Measurements from ENCODE around the gene C1orf21.

C1orf21 gene

DNA sequence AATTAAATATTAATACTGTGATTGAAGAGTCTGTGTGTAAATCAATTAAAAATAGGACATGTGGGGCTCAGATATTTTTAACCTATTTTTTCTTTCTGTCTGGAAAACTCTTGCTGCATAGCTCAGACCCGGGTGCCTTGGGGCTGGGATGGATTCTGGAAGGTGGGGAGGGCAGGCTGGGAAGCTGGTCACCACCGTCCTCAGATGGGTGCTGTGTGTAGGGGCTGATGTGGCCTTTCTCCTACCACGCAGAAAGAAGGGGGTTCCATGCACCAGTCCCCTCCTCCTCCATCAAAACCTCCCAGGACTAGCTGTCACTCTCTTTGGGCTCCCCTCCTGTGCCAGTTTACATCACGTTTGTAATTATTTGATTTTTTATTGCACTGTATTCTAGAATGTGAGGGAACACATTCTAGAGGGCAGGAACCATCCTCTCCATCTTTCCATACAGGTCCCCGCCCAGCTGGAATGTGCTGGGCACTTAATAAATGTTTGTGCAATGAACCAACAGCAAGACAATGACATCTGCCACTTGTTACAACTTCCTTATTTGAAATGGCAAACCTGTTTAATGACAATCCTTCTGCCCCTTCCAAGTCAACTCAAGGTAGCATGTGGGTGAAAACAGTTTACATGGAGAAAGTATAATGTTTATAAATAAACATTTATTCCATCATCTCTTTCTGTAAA lies 263.5 kb downstream of the C1orf21 start:
- DNase-seq (ENCODE audit: low read depth, low spot score), result no peak

DNA sequence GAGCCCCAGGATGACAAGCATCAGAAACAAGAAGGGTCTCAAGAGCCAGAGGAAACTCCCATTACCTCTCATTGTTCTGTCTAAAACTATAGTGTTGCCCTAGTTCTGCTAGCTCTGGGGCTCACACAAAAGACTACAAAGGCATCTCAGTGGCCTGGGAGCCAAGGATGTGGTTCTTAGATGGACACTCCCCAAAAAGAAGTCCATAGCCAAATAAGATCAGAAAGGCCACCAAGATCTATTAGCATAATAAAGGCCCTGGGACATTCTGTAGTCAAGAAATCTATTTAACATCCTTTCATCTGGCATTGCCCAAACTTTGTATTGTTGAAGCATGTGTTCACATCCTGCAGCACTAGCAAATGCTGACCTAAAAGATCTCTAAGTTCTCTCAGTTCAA lies 268.4 kb downstream of the C1orf21 start:
- no peak for DNase-seq (ENCODE audit: low read depth, low spot score)

- DNase-seq (ENCODE audit: low read depth, low spot score), result no peak
These were observed 269.4 kb downstream of the C1orf21 start for GRCh38 chr1:184656221-184656620.

DNA sequence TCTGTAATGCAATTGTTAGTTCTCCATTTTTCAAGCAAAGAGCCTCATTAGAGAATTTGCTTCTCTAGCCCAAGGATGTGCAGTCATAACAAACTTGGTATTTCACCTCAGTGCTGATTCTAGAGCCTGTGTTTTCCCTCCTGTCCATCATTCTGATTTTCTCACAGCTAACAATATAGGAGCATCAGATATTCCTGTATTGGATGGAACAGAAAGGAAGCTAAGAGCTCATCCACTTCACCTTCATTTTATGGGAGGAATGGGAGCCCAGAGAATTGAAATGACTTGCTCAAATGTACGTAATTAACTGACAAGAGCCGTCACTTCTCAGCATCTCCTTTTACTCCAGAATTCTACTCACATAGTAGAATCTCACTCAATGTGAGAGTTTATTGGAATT lies 271.2 kb downstream of the C1orf21 start:
- no peak for DNase-seq (ENCODE audit: low read depth, low spot score)

DNA sequence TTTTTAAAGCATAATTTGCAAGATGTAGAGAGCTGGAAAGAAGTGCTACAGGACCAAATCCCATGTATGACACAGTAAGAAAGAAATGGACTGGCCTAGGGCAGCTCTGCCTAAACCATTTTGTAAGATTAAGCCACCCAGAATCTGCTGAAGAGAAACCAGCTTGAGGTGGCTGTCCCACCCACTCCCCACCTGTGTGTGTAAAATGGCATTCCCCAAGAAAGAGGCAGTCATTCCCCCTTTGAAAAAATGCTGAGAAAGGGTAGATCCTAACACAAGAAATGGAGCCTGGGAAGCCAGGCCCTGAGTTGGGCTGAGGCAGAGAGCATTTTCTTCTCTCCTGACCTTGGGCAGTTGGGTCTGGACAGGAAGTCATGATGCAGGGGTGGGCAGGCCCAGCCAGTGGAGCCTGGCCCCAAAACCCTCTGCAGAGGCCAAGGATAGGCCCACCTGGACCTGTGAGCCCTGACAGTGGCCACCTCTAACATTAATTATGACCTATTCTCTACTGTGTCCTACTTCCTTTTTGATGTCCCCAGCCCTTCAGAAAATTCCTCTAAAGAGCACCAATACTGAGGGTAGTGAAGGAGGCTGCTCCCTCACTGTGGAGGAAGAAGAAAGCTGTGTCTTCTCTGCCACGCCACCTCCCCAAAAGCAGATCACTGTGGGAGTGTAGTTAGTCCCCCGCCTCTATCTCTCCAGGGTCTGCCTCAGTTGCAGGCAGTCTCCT lies 273.8 kb downstream of the C1orf21 start:
- no peak for DNase-seq (ENCODE audit: low read depth, low spot score)

GRCh38 chr1:184661801-184662200 lies 275.0 kb downstream of the C1orf21 start:
- DNase-seq (ENCODE audit: low read depth, low spot score), result no peak

DNA sequence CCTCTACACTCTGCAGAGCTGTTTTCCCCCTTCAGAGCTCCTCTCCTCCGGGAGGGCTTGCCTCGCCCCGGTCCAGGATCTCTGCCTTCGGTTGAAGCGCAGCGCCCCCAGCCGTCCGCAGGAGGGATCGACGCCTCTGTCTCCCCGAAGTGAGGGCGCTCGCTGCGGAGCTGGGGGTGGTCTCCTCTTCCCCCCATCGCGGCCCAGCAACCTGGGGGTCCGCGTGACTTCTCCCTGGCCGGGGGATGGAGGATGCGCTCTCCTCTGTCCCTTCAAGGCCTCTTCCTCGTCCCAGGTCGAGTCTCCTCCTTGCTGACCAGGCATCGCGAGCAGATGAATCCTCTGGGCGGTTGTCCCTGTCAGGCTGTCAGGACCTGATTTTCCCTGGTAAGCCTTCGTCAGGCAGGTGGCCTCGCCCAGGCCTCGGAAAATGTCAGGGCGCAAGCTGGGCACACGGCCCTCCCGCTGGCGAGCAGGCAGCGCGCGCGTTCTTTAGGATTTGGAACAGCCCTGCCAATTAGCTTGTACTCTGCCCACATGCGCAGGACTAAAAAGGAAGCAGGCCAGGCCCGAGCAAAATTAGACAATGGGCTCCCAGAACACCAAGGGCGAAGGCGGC lies 277.3 kb downstream of the C1orf21 start:
- no peak for DNase-seq (ENCODE audit: low read depth, low spot score)

- DNase-seq (ENCODE audit: low read depth, low spot score), result no peak
These were observed 277.8 kb downstream of the C1orf21 start for GRCh38 chr1:184664661-184665060.

GRCh38 chr1:184665360-184665759 lies 278.5 kb downstream of the C1orf21 start:
- no peak for DNase-seq (ENCODE audit: low read depth, low spot score)

- no peak for DNase-seq (ENCODE audit: low read depth, low spot score)
These were observed 282.6 kb downstream of the C1orf21 start for GRCh38 chr1:184669391-184669790.

DNA sequence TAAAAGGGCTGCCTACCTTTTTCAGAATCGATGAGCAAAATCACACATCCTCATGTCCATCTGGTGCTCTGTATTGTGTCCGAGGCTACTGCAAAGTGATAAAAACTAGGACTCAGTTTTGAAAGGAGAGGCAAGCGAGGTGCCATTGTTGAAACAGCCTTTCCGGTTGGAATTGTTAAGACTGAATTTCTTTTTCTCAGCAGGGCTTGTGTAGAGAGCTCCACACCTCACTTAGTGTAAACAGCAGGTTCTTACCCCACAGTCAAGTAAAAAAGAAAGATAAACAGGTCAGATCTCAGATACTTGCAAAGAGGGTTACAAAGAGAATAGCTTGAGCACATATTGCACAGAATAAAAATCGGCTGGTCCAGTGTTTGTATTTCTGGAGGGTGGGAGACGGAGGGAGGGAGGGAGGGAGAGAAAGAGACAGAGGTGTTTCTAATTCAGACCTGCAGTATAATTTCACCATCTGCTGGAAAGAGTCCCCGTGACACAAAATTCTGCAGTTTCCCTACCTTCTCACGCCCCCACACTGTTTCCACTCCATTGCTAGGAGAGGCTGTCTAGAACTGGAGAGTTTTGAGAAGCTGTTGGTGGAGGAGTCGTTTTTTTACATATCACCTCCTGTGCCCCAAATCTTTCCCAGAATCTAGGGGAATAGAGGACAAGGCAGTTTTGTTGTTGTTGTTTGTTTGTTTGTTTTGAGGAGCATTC lies 285.3 kb downstream of the C1orf21 start:
- DNase-seq (ENCODE audit: low read depth, low spot score), result no peak

DNA sequence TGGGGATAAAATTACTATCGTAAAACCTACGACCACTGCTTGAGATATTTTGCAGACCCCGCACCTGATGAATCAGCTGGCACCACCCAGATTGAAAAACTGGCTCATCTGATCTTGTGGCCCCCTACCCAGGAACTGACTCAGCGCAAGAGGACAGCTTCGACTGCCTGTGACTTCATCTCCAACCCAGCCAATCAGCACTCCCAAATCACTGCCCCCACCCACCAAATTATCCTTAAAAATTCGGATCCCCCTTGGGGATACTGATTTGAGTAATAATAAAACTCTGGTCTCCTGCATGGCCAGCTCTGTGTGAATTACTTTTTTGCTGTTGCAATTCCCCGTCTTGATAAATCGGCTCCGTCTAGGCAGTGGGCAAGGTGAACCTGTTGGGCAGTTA lies 286.5 kb downstream of the C1orf21 start:
- no peak for DNase-seq (ENCODE audit: low read depth, low spot score)

DNA sequence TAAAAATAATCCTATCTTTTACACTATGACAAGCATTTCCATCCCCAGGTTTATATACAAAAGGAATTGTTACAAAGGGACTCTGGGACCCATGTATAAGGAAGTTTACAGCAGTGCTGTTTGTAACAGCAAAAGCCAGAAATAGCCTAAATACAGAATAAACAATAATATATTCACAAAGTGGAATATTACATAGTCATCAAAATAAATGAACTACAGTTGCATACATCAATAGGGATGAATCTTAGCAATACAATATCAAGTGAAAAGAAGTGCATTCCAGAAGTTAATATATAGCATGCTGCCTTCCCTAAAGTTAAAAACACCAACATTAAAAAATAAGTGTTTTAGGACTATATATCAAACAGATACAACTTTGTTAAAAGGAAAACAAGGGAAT lies 290.5 kb downstream of the C1orf21 start:
- no peak for DNase-seq (ENCODE audit: low read depth, low spot score)
